Measurements from ENCODE around the gene CLEC7A. TPM values are rescaled to one million over a fixed set of nuclear protein-coding genes. Genes with fewer than 3 reads are reported as not detected.

The CLEC7A gene
- total RNA-seq, 6 experiments from 2014 or later, result not detected

- Mint-ChIP-seq H3K27me3 (ENCODE audit: insufficient read depth) (no peaks in the 10 kb centered on the region), H3K9me3 (peaks cover 14% of the 10 kb centered on the region), H3K4me1 (ENCODE audit: low read depth) (peaks cover 41% of the 10 kb centered on the region), H3K27ac (no peak overlapping the region), H3K4me3 (no peak overlapping the region), H3K36me3 (ENCODE audit: low read depth) (peaks cover 9% of the 10 kb centered on the region; the same call in 1 of the 2 replicates)
- no peak for DNase-seq
- TF ChIP-seq CTCF (IDR thresholded peaks at IDR 0.05), result no peak
Measured at GRCh38 chr12:10086387-10086786, 43.6 kb downstream of the CLEC7A start.

- Mint-ChIP-seq H3K27me3 (ENCODE audit: insufficient read depth) (no peaks in the 10 kb centered on the region), H3K4me3 (no peak overlapping the region), H3K36me3 (ENCODE audit: low read depth) (peaks cover 15% of the 10 kb centered on the region; the same call in 1 of the 2 replicates), H3K27ac (no peak overlapping the region), H3K4me1 (ENCODE audit: low read depth) (peaks cover 26% of the 10 kb centered on the region), H3K9me3 (peaks cover 14% of the 10 kb centered on the region)
- no peak for TF ChIP-seq CTCF (IDR thresholded peaks at IDR 0.05)
- DNase-seq, result no peak
Measured at GRCh38 chr12:10084733-10085132, 45.3 kb downstream of the CLEC7A start.

- Mint-ChIP-seq H3K27ac (no peak overlapping the region), H3K27me3 (ENCODE audit: insufficient read depth) (no peaks in the 10 kb centered on the region), H3K36me3 (ENCODE audit: low read depth) (peaks cover 15% of the 10 kb centered on the region; the same call in 1 of the 2 replicates)
Measured at GRCh38 chr12:10082117-10082874, 47.7 kb downstream of the CLEC7A start.

GRCh38 chr12:10075451-10075850 lies 54.5 kb downstream of the CLEC7A start:
- no peak for TF ChIP-seq CTCF (IDR thresholded peaks at IDR 0.05)
- peaks cover 24% of the 10 kb centered on the region for H3K4me1 Mint-ChIP-seq (ENCODE audit: low read depth)
- no peaks in the 10 kb centered on the region for H3K27me3 Mint-ChIP-seq (ENCODE audit: insufficient read depth)

More at GRCh38 chr12:10082117-10082874, 47.7 kb downstream of the CLEC7A start:
- Mint-ChIP-seq H3K9me3 (peaks cover 14% of the 10 kb centered on the region), H3K4me3 (no peak overlapping the region), H3K4me1 (ENCODE audit: low read depth) (peaks cover 21% of the 10 kb centered on the region)
- TF ChIP-seq CTCF (IDR thresholded peaks at IDR 0.05), result no peak
- DNase-seq, result no peak

GRCh38 chr12:10073261-10073660 lies 56.7 kb downstream of the CLEC7A start:
- TF ChIP-seq CTCF (IDR thresholded peaks at IDR 0.05), result no peak
- Mint-ChIP-seq H3K4me1 (ENCODE audit: low read depth) (peaks cover 46% of the 10 kb centered on the region), H3K9me3 (no peaks in the 10 kb centered on the region), H3K4me3 (no peak overlapping the region), H3K27me3 (ENCODE audit: insufficient read depth) (no peaks in the 10 kb centered on the region), H3K36me3 (ENCODE audit: low read depth) (peaks cover 12% of the 10 kb centered on the region), H3K27ac (no peak overlapping the region)
- no peak for DNase-seq

More at GRCh38 chr12:10075451-10075850, 54.5 kb downstream of the CLEC7A start:
- H3K4me3 Mint-ChIP-seq, result no peak overlapping the region
- H3K27ac Mint-ChIP-seq, result no peak overlapping the region
- peaks cover 4% of the 10 kb centered on the region for H3K36me3 Mint-ChIP-seq (ENCODE audit: low read depth)
- DNase-seq, result no peak
- no peaks in the 10 kb centered on the region for H3K9me3 Mint-ChIP-seq

Data from HFFc6 (cell line).